Gastrocnemius medialis (tissue), 4 donors: ENCODE data around the gene PIR.

Experiments used
- POLR2A ChIP-seq, 2 donors: fragments of 450-650 bp; IDR thresholded peaks; one replicate each; pipeline ENCODE4 v1.6.1; 2017; ENCODE audit warnings: antibody characterized with exemption in 2 of 2, mild to moderate bottlenecking in 2 of 2, moderate library complexity in 2 of 2
- TF ChIP-seq, protein P1 (sequence below), 5 experiments: fragments of 450-650 bp in 3 of 5; fragments of 200-600 bp in 2 of 5; sonication (generic) in 2 of 5; IDR thresholded peaks in 4 of 5; conservative IDR thresholded peaks in 1 of 5; 1 replicate in 4 of 5; 2 replicates in 1 of 5; pipeline ENCODE4 v1.5.1; 2016 to 2019; ENCODE audit warnings: antibody characterized with exemption in 5 of 5, mild to moderate bottlenecking in 3 of 5, moderate library complexity in 3 of 5

DNA sequence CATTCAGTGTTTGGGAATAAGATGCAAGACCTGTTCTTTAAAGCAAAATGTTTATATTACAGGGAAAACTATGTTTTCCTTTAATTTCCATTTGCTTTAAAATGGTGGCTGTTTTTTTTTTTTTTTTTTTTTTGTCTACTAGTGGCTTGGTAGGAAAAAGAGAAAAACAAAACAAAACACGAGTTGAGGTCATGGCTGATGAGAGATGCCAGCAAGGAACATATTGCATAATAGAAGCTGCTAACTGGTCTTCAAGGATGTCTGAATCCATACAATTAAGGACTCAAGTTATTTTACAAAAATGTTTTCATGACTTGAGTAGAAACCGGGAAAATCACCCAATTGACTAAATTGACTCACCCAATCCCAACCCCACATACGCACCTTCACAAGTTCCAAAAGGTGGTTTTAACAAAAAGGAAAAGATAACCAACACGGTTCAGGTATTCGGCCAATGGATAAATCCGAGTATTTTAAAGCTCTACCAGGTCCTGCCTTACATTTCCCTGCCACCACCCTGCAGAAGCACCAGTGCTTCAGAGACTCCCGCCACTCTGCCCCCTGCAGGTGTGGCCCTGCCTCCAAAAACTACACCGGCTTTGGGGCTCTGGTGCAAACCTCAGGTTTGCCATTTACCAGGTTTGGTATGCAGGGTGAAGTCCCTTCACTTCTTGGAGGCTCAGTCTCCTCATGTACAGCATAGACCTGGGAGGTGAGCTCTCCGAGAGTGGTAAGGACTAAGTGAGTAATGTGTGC is 27.1 kb downstream of the PIR start:
- TF ChIP-seq POLR2A (IDR thresholded peaks at IDR 0.05), result no peak
- TF ChIP-seq, protein P1, sequence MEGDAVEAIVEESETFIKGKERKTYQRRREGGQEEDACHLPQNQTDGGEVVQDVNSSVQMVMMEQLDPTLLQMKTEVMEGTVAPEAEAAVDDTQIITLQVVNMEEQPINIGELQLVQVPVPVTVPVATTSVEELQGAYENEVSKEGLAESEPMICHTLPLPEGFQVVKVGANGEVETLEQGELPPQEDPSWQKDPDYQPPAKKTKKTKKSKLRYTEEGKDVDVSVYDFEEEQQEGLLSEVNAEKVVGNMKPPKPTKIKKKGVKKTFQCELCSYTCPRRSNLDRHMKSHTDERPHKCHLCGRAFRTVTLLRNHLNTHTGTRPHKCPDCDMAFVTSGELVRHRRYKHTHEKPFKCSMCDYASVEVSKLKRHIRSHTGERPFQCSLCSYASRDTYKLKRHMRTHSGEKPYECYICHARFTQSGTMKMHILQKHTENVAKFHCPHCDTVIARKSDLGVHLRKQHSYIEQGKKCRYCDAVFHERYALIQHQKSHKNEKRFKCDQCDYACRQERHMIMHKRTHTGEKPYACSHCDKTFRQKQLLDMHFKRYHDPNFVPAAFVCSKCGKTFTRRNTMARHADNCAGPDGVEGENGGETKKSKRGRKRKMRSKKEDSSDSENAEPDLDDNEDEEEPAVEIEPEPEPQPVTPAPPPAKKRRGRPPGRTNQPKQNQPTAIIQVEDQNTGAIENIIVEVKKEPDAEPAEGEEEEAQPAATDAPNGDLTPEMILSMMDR (IDR thresholded peaks at IDR 0.05 in 4 of 5, conservative IDR thresholded peaks at IDR 0.05 in 1 of 5), result no peak
